EH (cell line): ENCODE data around the gene CCDC171.
A peak's percentile ranks its signal among the peaks of the same experiment; 100 is the strongest.

Experiments used
- DNase-seq: peaks from one replicate; pipeline ENCODE4 v3.0.0-alpha.2; 2015; ENCODE audit warnings: low read depth

CCDC171 gene

GRCh38 chr9:15882883-15883282 is 330.0 kb downstream of the CCDC171 start:
- DNase-seq: no peak

GRCh38 chr9:15885464-15885863 is 332.6 kb downstream of the CCDC171 start:
- no peak for DNase-seq

- DNase-seq: peak; percentile 81
These were observed 336.7 kb downstream of the CCDC171 start for GRCh38 chr9:15889555-15889954.

- DNase-seq: no peak
These were observed 348.7 kb downstream of the CCDC171 start for GRCh38 chr9:15901572-15901971.

- DNase-seq: peak; percentile 60
These were observed 356.5 kb downstream of the CCDC171 start for GRCh38 chr9:15909297-15909696.

GRCh38 chr9:15915711-15916110 is 362.9 kb downstream of the CCDC171 start:
- peak; percentile 0 for DNase-seq

GRCh38 chr9:15927161-15927560 is 374.3 kb downstream of the CCDC171 start:
- peak; percentile 29 for DNase-seq

GRCh38 chr9:15935661-15936305 is 382.9 kb downstream of the CCDC171 start:
- peak; percentile 41 for DNase-seq

GRCh38 chr9:15936306-15936921 is 383.6 kb downstream of the CCDC171 start:
- DNase-seq: peak; percentile 88

GRCh38 chr9:15942831-15943424 is 390.1 kb downstream of the CCDC171 start:
- DNase-seq: no peak

GRCh38 chr9:15944341-15944740 is 391.5 kb downstream of the CCDC171 start:
- no peak for DNase-seq

- no peak for DNase-seq
These were observed 406.8 kb downstream of the CCDC171 start for GRCh38 chr9:15959663-15960062.

- peak; percentile 24 for DNase-seq
These were observed 408.4 kb downstream of the CCDC171 start for GRCh38 chr9:15961217-15961616.

- peak; percentile 10 for DNase-seq
These were observed 412.5 kb downstream of the CCDC171 start for GRCh38 chr9:15965246-15965745.

- DNase-seq: no peak
These were observed 413.6 kb downstream of the CCDC171 start for GRCh38 chr9:15966471-15966870.

- no peak for DNase-seq
These were observed 414.2 kb downstream of the CCDC171 start for GRCh38 chr9:15967068-15967467.

GRCh38 chr9:15972760-15973159 is 419.9 kb downstream of the CCDC171 start:
- no peak for DNase-seq

GRCh38 chr9:15975101-15975778 is 422.4 kb downstream of the CCDC171 start:
- DNase-seq: no peak

- DNase-seq: peak; percentile 10
These were observed 424.6 kb downstream of the CCDC171 start for GRCh38 chr9:15977438-15977837.

GRCh38 chr9:15982182-15982581 is 429.3 kb downstream of the CCDC171 start:
- peak; percentile 22 for DNase-seq

- peak; percentile 96 for DNase-seq
These were observed 446.8 kb downstream of the CCDC171 start for GRCh38 chr9:15999422-16000339.

- DNase-seq: no peak
These were observed 448.0 kb downstream of the CCDC171 start for GRCh38 chr9:16000811-16001210.
